ENCODE measurements around the gene TGFA. TPM values are rescaled to one million over a fixed set of nuclear protein-coding genes. Genes with fewer than 3 reads are reported as not detected.

Gene TGFA
- total and polyA plus RNA-seq, 2 experiments from 2014 or later: 9.2 to 17.3 TPM

DNA sequence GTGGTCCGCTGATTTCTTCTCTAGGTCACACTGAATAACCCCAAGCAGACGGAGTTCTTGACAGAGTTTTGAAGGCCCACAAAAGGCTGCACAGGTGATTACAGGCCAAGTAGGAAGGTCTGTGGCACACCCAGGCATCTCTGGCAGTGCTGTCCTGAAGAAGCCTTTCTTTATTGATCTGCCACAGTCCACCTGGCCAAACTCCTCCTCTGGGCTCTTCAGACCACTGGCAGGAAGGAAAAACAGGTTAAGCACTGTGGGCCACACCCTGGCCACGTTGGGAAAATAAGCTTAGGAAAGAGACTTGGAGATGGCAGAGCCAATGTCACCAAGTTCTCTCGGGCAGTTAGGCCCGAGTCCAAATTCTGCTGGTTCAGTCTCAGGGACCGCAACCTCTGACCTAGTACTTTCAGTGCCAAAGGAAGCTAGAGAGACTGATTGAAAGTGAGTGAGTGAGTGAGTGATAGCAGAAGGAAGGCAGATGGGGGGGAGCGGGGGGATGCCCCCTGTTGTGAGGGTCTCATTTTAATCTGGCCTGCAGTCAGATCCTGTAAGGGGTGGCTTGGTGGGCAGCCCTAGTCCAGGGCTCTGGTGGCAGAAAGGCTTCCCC, 102.9 kb downstream of the TGFA start:
- Histone ChIP-seq H3K9me2 (ENCODE audit: insufficient read depth) (no peaks in the 10 kb centered on the region), H3K9ac (no peak overlapping the region), H3F3A (ENCODE audit: insufficient read depth) (no peaks in the 10 kb centered on the region), H4K20me1 (ENCODE audit: insufficient read depth) (no peaks in the 10 kb centered on the region), H3K4me3 (no peak overlapping the region), H3K27me3 (replicated peaks; ENCODE audit: insufficient read depth) (no peaks in the 10 kb centered on the region), H3K36me3 (ENCODE audit: low read depth) (no peaks in the 10 kb centered on the region), H2AFZ (no peak overlapping the region), H3K4me2 (ENCODE audit: unreplicated experiment) (no peak overlapping the region), H3K9me3 (ENCODE audit: low read depth) (no peaks in the 10 kb centered on the region), H3K27ac (no peak overlapping the region), H3K4me1 (ENCODE audit: insufficient read depth) (no peaks in the 10 kb centered on the region), H3K79me2 (ENCODE audit: insufficient read depth) (no peaks in the 10 kb centered on the region)
- no peak for DNase-seq
- WGBS, 2 experiments (ENCODE audit: low coverage in 1 of 2, low lambda C conversion rate in 2 of 2, missing lambda C conversion rate in 2 of 2): 78 to 83% methylated on average over 7 of the region's 7 CpGs
- in situ Hi-C loops (cut with MboI): no loop called here
- no peak for TF ChIP-seq EZH2phosphoT487 (IDR thresholded peaks at IDR 0.05; ENCODE audit: insufficient read depth, low read depth)
- no peak for TF ChIP-seq EZH2 (IDR thresholded peaks at IDR 0.05; ENCODE audit: insufficient read depth, poor library complexity, severe bottlenecking)

DNA sequence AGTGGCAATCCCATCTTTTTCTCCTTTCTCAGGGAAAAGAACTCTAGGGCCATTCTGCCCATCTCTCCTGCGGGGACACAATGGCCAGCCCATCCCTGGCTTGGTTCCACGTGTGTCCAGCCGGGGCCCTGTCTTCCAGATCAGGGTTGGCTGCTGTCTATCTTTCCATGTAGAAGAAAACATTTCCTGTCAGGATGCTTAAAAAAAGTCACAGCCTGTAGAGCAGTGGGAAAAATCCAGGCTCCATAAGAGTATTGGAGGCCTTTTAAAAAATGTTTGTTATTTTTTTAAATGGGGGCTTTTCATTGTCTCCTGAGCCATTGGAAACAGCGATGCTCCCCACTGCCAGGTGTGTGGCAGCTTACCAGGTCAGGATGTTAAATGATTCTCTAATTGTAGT, 105.6 kb downstream of the TGFA start:
- Histone ChIP-seq H4K20me1 (ENCODE audit: insufficient read depth) (no peaks in the 10 kb centered on the region), H3K27ac (no peak overlapping the region), H2AFZ (no peak overlapping the region), H3K4me2 (ENCODE audit: unreplicated experiment) (no peak overlapping the region), H3K4me3 (no peak overlapping the region), H3K4me1 (ENCODE audit: insufficient read depth) (no peaks in the 10 kb centered on the region), H3K36me3 (ENCODE audit: low read depth) (no peaks in the 10 kb centered on the region), H3K79me2 (ENCODE audit: insufficient read depth) (no peaks in the 10 kb centered on the region), H3K9ac (no peak overlapping the region), H3K9me3 (ENCODE audit: low read depth) (no peaks in the 10 kb centered on the region), H3K9me2 (ENCODE audit: insufficient read depth) (no peaks in the 10 kb centered on the region), H3F3A (ENCODE audit: insufficient read depth) (no peaks in the 10 kb centered on the region), H3K27me3 (replicated peaks; ENCODE audit: insufficient read depth) (no peaks in the 10 kb centered on the region)
- in situ Hi-C loops (cut with MboI): no loop called here
- DNase-seq: no peak
- TF ChIP-seq EZH2phosphoT487 (IDR thresholded peaks at IDR 0.05; ENCODE audit: insufficient read depth, low read depth) (no peak), EZH2 (IDR thresholded peaks at IDR 0.05; ENCODE audit: insufficient read depth, poor library complexity, severe bottlenecking) (no peak)
- WGBS, 2 experiments (ENCODE audit: low coverage in 1 of 2, low lambda C conversion rate in 2 of 2, missing lambda C conversion rate in 2 of 2): 61 to 64% methylated on average over 4 of the region's 4 CpGs

DNA sequence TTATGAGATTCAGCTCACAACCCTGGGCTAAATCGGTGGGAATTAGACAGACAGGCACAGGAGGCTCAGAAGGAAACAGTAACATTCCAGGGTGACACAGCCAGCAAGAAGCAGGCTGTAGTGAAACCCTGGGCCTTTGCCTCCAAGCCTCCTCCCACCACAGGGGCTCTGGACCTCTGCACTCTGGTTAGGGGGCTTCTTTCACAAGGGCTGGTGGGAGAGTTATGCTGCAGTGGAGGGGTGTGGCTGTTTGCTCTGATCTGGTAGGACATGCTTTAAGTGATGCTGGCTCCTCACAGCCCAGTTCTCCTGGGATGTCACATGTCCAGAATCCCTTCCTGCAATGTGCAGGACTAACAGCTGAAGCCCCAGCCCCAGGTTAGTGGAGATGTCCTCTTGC, 109.9 kb downstream of the TGFA start:
- Histone ChIP-seq H3K27me3 (replicated peaks; ENCODE audit: insufficient read depth) (no peaks in the 10 kb centered on the region), H4K20me1 (ENCODE audit: insufficient read depth) (no peaks in the 10 kb centered on the region), H3K4me2 (ENCODE audit: unreplicated experiment) (no peak overlapping the region), H3K36me3 (ENCODE audit: low read depth) (no peaks in the 10 kb centered on the region), H3K9me2 (ENCODE audit: insufficient read depth) (no peaks in the 10 kb centered on the region), H3K9ac (no peak overlapping the region), H2AFZ (no peak overlapping the region), H3K4me3 (no peak overlapping the region), H3K27ac (no peak overlapping the region), H3K79me2 (ENCODE audit: insufficient read depth) (no peaks in the 10 kb centered on the region), H3K9me3 (ENCODE audit: low read depth) (no peaks in the 10 kb centered on the region), H3F3A (ENCODE audit: insufficient read depth) (no peaks in the 10 kb centered on the region), H3K4me1 (ENCODE audit: insufficient read depth) (no peaks in the 10 kb centered on the region)
- 30 to 52% methylated on average over 1 of the region's 1 CpG for whole genome bisulfite sequencing, 2 experiments (ENCODE audit: low coverage in 1 of 2, low lambda C conversion rate in 2 of 2, missing lambda C conversion rate in 2 of 2)
- no peak for DNase-seq
- in situ Hi-C loops (cut with MboI): no loop called here
- no peak for TF ChIP-seq EZH2 (IDR thresholded peaks at IDR 0.05; ENCODE audit: insufficient read depth, poor library complexity, severe bottlenecking)
- TF ChIP-seq EZH2phosphoT487 (IDR thresholded peaks at IDR 0.05; ENCODE audit: insufficient read depth, low read depth): no peak

DNA sequence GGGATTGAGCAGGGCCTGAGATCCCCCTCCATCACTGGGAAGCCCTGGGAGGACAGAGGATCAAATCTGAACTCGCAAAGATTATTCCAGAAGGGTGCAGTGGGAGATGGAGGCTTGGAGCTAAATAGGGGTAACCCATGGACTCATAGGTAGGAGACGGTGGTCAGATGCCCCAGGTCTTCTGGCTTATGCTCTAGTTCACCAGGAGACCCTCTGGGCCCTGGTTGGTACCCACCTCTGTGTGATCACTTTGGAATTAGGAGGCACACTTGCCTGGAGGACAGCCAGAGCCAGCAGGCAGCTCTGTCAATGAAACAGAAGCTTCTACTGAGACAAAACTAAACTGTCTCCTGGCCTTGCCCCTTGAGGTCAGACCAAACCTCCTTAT, 110.6 kb downstream of the TGFA start:
- Histone ChIP-seq H3K27ac (no peak overlapping the region), H3K9me3 (ENCODE audit: low read depth) (no peaks in the 10 kb centered on the region), H3K4me2 (ENCODE audit: unreplicated experiment) (no peak overlapping the region), H3K27me3 (replicated peaks; ENCODE audit: insufficient read depth) (no peaks in the 10 kb centered on the region), H3F3A (ENCODE audit: insufficient read depth) (no peaks in the 10 kb centered on the region), H3K36me3 (ENCODE audit: low read depth) (no peaks in the 10 kb centered on the region), H4K20me1 (ENCODE audit: insufficient read depth) (no peaks in the 10 kb centered on the region), H3K9ac (no peak overlapping the region), H3K79me2 (ENCODE audit: insufficient read depth) (no peaks in the 10 kb centered on the region), H2AFZ (no peak overlapping the region), H3K9me2 (ENCODE audit: insufficient read depth) (no peaks in the 10 kb centered on the region), H3K4me1 (ENCODE audit: insufficient read depth) (no peaks in the 10 kb centered on the region), H3K4me3 (no peak overlapping the region)
- WGBS, 2 experiments (ENCODE audit: low coverage in 1 of 2, low lambda C conversion rate in 2 of 2, missing lambda C conversion rate in 2 of 2): 94 to 95% methylated on average over 2 of the region's 2 CpGs
- TF ChIP-seq EZH2 (IDR thresholded peaks at IDR 0.05; ENCODE audit: insufficient read depth, poor library complexity, severe bottlenecking): no peak
- no peak for TF ChIP-seq EZH2phosphoT487 (IDR thresholded peaks at IDR 0.05; ENCODE audit: insufficient read depth, low read depth)
- DNase-seq: no peak
- in situ Hi-C loops (cut with MboI): no loop called here
